Neural progenitor cell (in vitro differentiated cells): ENCODE data around the gene ERC2. TPM values are rescaled to one million over a fixed set of nuclear protein-coding genes. Genes with fewer than 3 reads are reported as not detected.
A peak's percentile ranks its signal among the peaks of the same experiment; 100 is the strongest.
"Not testable (repeated sequence)": the region's sequence is repeated elsewhere in the genome, so short reads cannot be mapped to it uniquely, and the experiment has no call there.

Experiments
- DNase-seq: peaks from one replicate; pipeline ENCODE4 v3.0.0-alpha.2; 2016; ENCODE audit warnings: low spot score
- H2AFZ ChIP-seq: fragments of 200-600 bp; sonication (generic); replicated peaks from 2 replicates; pipeline ENCODE4 v1.6.1; 2016; ENCODE audit warnings: antibody characterized with exemption
- H3F3A ChIP-seq: fragments of 200-600 bp; sonication (generic); 2 replicates; pipeline ENCODE4 v1.6.1; 2016; ENCODE audit warnings: antibody characterized with exemption, low read depth
- H3K27ac ChIP-seq: fragments of 200-600 bp; sonication (generic); 2 replicates; pipeline ENCODE4 v1.5.1; 2016; ENCODE audit warnings: mild to moderate bottlenecking
- H3K27me3 ChIP-seq: fragments of 200-600 bp; sonication (generic); 2 replicates; pipeline ENCODE4 v1.6.1; 2016; ENCODE audit warnings: mild to moderate bottlenecking, moderate library complexity
- H3K36me3 ChIP-seq: fragments of 200-600 bp; sonication (generic); 2 replicates; pipeline ENCODE4 v1.5.1; 2016
- H3K4me1 ChIP-seq: fragments of 200-600 bp; sonication (generic); 2 replicates; pipeline ENCODE4 v1.6.1; 2016; ENCODE audit warnings: mixed run types
- H3K4me2 ChIP-seq: fragments of 200-600 bp; sonication (generic); 2 replicates; pipeline ENCODE4 v1.6.1; 2016
- H3K4me3 ChIP-seq: fragments of 200-600 bp; sonication (generic); 2 replicates; pipeline ENCODE4 v1.5.1; 2016
- H3K79me2 ChIP-seq: fragments of 200-600 bp; sonication (generic); 2 replicates; pipeline ENCODE4 v1.6.1; 2016; ENCODE audit warnings: low read depth
- H3K9ac ChIP-seq: fragments of 200-600 bp; sonication (generic); 2 replicates; pipeline ENCODE4 v1.6.1; 2016
- H3K9me3 ChIP-seq: fragments of 200-600 bp; sonication (generic); 2 replicates; pipeline ENCODE4 v1.5.1; 2016; ENCODE audit warnings: low read depth
- H4K20me1 ChIP-seq: fragments of 200-600 bp; sonication (generic); 2 replicates; pipeline ENCODE4 v1.6.1; 2016; ENCODE audit warnings: low read depth
- H3K27ac Mint-ChIP-seq: 3 replicates; pipeline ENCODE4 v1.8.0; 2021; ENCODE audit warnings: mixed read lengths
- H3K27me3 Mint-ChIP-seq: 2 replicates; pipeline ENCODE4 v1.8.0; 2022; ENCODE audit warnings: low read depth, mild to moderate bottlenecking, inconsistent platforms, moderate library complexity, mixed read lengths; ENCODE audit not compliant: insufficient read depth
- H3K36me3 Mint-ChIP-seq: 3 replicates; pipeline ENCODE4 v1.8.0; 2021; ENCODE audit warnings: mixed read lengths
- H3K4me1 Mint-ChIP-seq: 3 replicates; pipeline ENCODE4 v1.8.0; 2021; ENCODE audit warnings: mixed read lengths
- H3K4me3 Mint-ChIP-seq: 3 replicates; pipeline ENCODE4 v1.8.0; 2021; ENCODE audit warnings: mild to moderate bottlenecking, moderate library complexity, mixed read lengths
- H3K9me3 Mint-ChIP-seq: 3 replicates; pipeline ENCODE4 v1.8.0; 2020; ENCODE audit warnings: mixed read lengths
- CTCF ChIP-seq: fragments of 200-600 bp; sonication (generic); IDR thresholded peaks from 2 replicates; pipeline ENCODE4 v1.5.1; 2017; ENCODE audit warnings: antibody characterized with exemption, mild to moderate bottlenecking
- EZH2 ChIP-seq: fragments of 200-600 bp; sonication (generic); IDR thresholded peaks from 2 replicates; pipeline ENCODE4 v1.6.1; 2017; ENCODE audit warnings: antibody characterized with exemption, mild to moderate bottlenecking, moderate library complexity
- EZH2phosphoT487 ChIP-seq: fragments of 200-600 bp; sonication (generic); IDR thresholded peaks from 2 replicates; pipeline ENCODE4 v1.6.1; 2017; ENCODE audit warnings: antibody characterized with exemption
- total RNA-seq: library from RNA; depleted of rRNA; stranded (reverse); fragments of >200 nt; gene quantifications from 2 replicates; pipeline ENCODE4 v1.2.3, GENCODE V29; 2015; ENCODE audit warnings: low replicate concordance

ERC2 gene
- 20.6 and 24.8 TPM in 2 replicates for total RNA-seq

DNA sequence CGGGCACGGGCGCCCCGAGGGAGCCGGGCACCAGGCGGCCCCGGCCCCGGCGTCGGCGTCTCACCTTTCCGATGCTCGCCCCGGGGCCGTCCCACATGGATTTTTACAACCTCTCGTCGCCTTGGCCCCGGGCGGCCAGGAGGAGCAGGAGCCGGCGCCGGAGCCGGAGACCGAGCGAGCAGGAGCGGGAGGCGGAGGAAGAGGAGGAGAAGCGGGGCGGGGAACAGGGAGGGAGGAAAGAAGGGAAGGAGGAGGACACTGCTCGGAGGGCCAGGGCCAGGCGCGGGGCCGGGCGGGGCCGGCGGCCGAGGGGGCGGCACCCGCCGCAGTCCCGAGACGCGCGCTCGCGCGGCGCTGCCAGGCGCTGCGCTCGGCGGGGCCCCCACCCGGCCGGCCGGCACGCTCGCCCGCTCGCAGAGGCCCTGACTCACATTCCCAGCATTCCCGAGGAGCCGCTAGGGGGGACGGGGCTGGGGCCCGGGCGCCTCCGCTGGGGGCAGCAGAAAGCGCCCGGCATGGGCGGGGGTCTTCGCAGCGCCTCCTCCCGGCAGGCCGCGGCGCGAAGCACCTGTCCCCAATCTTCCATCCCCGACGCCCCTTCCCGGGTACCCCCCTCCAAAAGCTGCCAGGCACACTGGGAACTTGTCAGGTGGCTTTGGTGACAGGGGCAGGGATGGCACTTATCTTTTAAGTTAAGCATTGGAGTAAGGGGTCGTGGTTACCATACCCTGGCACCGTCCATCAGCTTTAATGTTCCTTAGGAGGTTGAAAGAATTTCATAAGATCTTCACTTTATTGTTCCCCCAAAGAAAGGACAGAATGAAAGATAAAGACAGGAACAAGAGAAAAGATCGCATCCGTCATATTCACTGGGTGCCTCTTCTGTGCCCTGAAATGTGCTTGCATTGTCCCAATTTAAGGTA lies at the start of gene ERC2:
Gene ERC2, minus strand, starts transcription at position 284 of the 923 bp plus-strand sequence.
- H3K9me3 ChIP-seq: no peaks in the 10 kb centered on the region
- Mint-ChIP-seq H3K4me3 (peak within 1 kb of the TSS; percentile 98), H3K27ac (peak within 1 kb of the TSS; percentile 74), H3K9me3 (no peaks in the 10 kb centered on the region), H3K4me1 (peaks cover 13% of the 10 kb centered on the region), H3K36me3 (peaks cover 2% of the 10 kb centered on the region), H3K27me3 (peaks cover 4% of the 10 kb centered on the region)
- H3K27ac ChIP-seq: peak within 1 kb of the TSS; percentile 62
- H3K4me1 ChIP-seq: peaks cover 5% of the 10 kb centered on the region
- H3K79me2 ChIP-seq: peaks cover 18% of the 10 kb centered on the region
- H2AFZ ChIP-seq: peak within 1 kb of the TSS; percentile 98
- DNase-seq: peak; percentile 97
- peak within 1 kb of the TSS; percentile 42 for H3K9ac ChIP-seq
- peaks cover 17% of the 10 kb centered on the region for H4K20me1 ChIP-seq
- TF ChIP-seq EZH2 (no peak), CTCF (peak; percentile 82), EZH2phosphoT487 (peak; percentile 5)
- H3K36me3 ChIP-seq: no peaks in the 10 kb centered on the region
- H3K4me2 ChIP-seq: peak within 1 kb of the TSS; percentile 92
- no peaks in the 10 kb centered on the region for H3K27me3 ChIP-seq
- peak within 1 kb of the TSS; percentile 82 for H3K4me3 ChIP-seq
- peaks cover 8% of the 10 kb centered on the region for H3F3A ChIP-seq

DNA sequence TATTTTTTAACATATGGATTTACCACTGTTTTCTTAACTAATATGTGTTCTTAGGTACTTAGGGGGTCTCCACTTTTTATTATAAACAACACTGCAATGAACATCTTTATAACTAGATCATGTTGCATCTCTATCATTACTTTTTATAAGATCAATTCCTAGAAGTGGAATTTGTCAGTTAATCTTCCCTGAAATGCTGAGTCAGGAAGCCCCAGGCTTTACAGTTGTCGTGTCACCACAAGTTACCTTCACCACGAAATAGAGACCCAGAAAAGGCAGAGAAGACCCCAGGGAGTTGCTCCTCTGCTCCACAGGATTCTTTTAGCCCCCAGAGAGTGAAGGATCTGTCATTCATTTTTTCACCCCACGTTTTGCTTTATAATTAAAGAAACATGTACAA lies 34.5 kb upstream of the ERC2 start:
- Histone ChIP-seq H2AFZ (no peak overlapping the region), H3K27ac (no peak overlapping the region), H3K4me3 (no peak overlapping the region), H3K9me3 (no peaks in the 10 kb centered on the region), H4K20me1 (no peaks in the 10 kb centered on the region), H3F3A (no peaks in the 10 kb centered on the region), H3K9ac (no peak overlapping the region), H3K4me2 (no peak overlapping the region), H3K36me3 (no peaks in the 10 kb centered on the region), H3K4me1 (no peaks in the 10 kb centered on the region), H3K79me2 (no peaks in the 10 kb centered on the region), H3K27me3 (no peaks in the 10 kb centered on the region)
- Mint-ChIP-seq H3K27me3 (peaks cover 3% of the 10 kb centered on the region), H3K4me3 (no peak overlapping the region), H3K9me3 (no peaks in the 10 kb centered on the region), H3K4me1 (no peaks in the 10 kb centered on the region), H3K36me3 (no peaks in the 10 kb centered on the region), H3K27ac (no peak overlapping the region)
- TF ChIP-seq CTCF (no peak), EZH2phosphoT487 (no peak), EZH2 (no peak)
- DNase-seq: no peak

DNA sequence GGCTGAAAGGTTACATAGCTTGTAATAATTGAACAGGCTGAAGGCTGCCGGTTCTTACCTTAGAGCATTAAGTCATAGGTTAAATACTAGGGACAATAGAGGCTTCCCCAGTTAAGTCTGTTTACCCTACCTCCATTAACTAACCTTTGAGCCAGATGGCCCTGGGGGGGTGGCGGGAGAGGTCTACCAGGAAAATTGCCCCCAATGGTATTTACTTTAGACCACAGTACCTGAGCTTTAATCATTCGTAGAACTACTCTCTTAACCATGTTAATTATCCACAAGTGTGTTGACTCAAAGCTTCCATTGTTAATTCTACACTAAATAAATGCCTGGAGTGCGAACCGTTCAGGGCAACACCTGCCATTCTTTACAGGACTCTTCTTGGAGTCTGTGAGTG lies 28.1 kb upstream of the ERC2 start:
- not testable (repeated sequence) for H3K27me3 ChIP-seq, H2AFZ ChIP-seq, H3K36me3 ChIP-seq, H3K4me1 ChIP-seq, H3F3A ChIP-seq, H3K27ac ChIP-seq, H3K4me3 ChIP-seq, H3K9ac ChIP-seq, H3K27ac Mint-ChIP-seq, DNase-seq, H3K27me3 Mint-ChIP-seq, H3K4me1 Mint-ChIP-seq, H3K36me3 Mint-ChIP-seq, H3K4me2 ChIP-seq, H3K9me3 ChIP-seq, H3K9me3 Mint-ChIP-seq, H3K4me3 Mint-ChIP-seq, H3K79me2 ChIP-seq
- peaks cover 11% of the 10 kb centered on the region for H4K20me1 ChIP-seq

DNA sequence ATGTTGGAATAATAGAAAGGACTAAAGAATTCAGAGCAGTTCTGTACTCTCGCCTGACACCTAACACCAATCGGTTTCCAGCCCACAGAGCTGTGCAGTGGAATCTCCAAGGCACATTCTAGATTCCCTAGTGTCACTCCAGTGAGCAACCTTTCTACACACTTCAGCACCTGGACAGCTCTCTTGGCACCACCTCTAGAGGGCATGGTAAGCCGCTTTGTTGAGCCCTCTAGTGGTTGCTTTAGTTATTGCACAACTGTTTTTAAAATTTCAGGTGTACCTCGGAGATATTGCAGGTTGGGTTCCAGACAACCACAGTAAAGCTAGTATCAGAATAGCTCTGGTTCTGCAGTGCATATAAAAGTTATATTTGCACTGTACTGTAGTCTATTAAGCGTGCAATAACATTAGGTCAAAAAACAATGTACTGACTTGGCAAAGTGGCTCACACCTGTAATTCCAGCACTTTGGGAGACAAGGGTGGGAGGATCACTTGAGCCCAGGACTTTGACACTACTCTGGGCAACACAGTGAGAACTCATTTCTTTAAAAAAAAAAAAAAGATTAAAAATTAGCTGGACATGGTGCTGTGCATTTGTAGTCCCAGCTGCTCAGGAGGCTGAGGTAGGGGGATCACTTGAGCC lies 26.5 kb upstream of the ERC2 start:
- H3K4me3 ChIP-seq: no peak overlapping the region
- no peak overlapping the region for H3K4me3 Mint-ChIP-seq
- no peak overlapping the region for H3K9ac ChIP-seq
- H3K27me3 ChIP-seq: no peaks in the 10 kb centered on the region
- peaks cover 11% of the 10 kb centered on the region for H4K20me1 ChIP-seq
- H3K36me3 ChIP-seq: no peaks in the 10 kb centered on the region
- no peak overlapping the region for H3K27ac ChIP-seq
- no peaks in the 10 kb centered on the region for H3F3A ChIP-seq
- TF ChIP-seq EZH2phosphoT487 (no peak), CTCF (peak; percentile 98)
- no peaks in the 10 kb centered on the region for H3K9me3 ChIP-seq
- H3K9me3 Mint-ChIP-seq: no peaks in the 10 kb centered on the region
- peaks cover 6% of the 10 kb centered on the region for H3K27me3 Mint-ChIP-seq
- H2AFZ ChIP-seq: no peak overlapping the region
- no peak overlapping the region for H3K27ac Mint-ChIP-seq
- no peaks in the 10 kb centered on the region for H3K79me2 ChIP-seq
- peak; percentile 94 for DNase-seq
- no peaks in the 10 kb centered on the region for H3K4me1 ChIP-seq
- H3K36me3 Mint-ChIP-seq: no peaks in the 10 kb centered on the region
- H3K4me2 ChIP-seq: no peak overlapping the region
- H3K4me1 Mint-ChIP-seq: no peaks in the 10 kb centered on the region
